ENCODE results near the gene PTPRD.

- TF ChIP-seq EZH2 (IDR thresholded peaks at IDR 0.05): no peak
- TF ChIP-seq CTCF (IDR thresholded peaks at IDR 0.05): no peak
- no peak for TF ChIP-seq EZH2phosphoT487 (IDR thresholded peaks at IDR 0.05)
These were observed 532.8 kb downstream of the PTPRD start for GRCh38 chr9:10080012-10080411.

All from neural progenitor cell (in vitro differentiated cells).